ENCODE data around the gene CLDN6. TPM values are rescaled to one million over a fixed set of nuclear protein-coding genes. Genes with fewer than 3 reads are reported as not detected.

Gene CLDN6
- total RNA-seq, 2 experiments from 2014 or later = not detected

DNA sequence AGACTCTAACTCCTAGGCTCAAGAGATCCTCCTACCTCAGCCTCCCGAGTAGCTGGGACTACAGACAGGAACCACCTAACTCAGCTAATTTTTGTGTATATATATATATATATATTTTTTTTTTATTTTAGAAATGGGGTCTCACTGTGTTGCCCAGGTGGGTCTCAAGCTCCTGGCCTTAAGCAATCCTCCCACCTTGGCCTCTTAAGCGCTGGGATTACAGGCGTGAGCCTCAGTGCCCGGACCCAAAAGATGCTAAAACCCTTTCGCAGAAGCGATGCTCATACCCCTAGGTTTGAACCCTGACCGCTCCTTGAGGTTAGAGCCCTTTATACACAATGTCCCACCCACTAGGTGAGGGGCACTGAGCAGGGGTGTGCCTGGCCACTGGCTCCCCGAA lies 7.5 kb downstream of the CLDN6 start:
- intact Hi-C loops (cut with micrococcal nuclease; ENCODE audit: unreplicated experiment) = no loop called here
- BruUV-seq (replicated peaks) = no TSS peak
- Histone ChIP-seq H4K20me1 (ENCODE audit: insufficient read depth, low read length) (no peaks in the 10 kb centered on the region), H3K4me2 (ENCODE audit: low read length) (no peak overlapping the region), H3K79me2 (ENCODE audit: insufficient read depth, low read depth, low read length) (no peaks in the 10 kb centered on the region), H3K9me2 (ENCODE audit: insufficient read depth, low read length) (no peaks in the 10 kb centered on the region), H2AFZ (ENCODE audit: low read length) (no peak overlapping the region), H3K27ac (ENCODE audit: low read depth, low read length, poor library complexity, severe bottlenecking) (no peak overlapping the region), H3K9me3 (ENCODE audit: low read length) (no peaks in the 10 kb centered on the region), H3K4me3 (ENCODE audit: low read depth, low read length, poor library complexity, severe bottlenecking) (no peak overlapping the region), H3K36me3 (ENCODE audit: insufficient read depth, low read length) (no peaks in the 10 kb centered on the region), H3K4me1 (ENCODE audit: insufficient read depth, low read length, poor library complexity, severe bottlenecking) (peaks cover 19% of the 10 kb centered on the region)
- CTCF ChIA-PET (ENCODE audit: unreplicated experiment) = no interaction called here
- POLR2A ChIA-PET = interaction anchor here (0.7 kb wide), 1 partner anchor 10 kb away, joined by 3 read pairs; the partner anchor contains the start of gene TNFRSF12A
- TF ChIP-seq EZH2phosphoT487 (IDR thresholded peaks at IDR 0.05; ENCODE audit: borderline replicate concordance, low read depth, low read length) = no peak
- TF ChIP-seq, protein P1, sequence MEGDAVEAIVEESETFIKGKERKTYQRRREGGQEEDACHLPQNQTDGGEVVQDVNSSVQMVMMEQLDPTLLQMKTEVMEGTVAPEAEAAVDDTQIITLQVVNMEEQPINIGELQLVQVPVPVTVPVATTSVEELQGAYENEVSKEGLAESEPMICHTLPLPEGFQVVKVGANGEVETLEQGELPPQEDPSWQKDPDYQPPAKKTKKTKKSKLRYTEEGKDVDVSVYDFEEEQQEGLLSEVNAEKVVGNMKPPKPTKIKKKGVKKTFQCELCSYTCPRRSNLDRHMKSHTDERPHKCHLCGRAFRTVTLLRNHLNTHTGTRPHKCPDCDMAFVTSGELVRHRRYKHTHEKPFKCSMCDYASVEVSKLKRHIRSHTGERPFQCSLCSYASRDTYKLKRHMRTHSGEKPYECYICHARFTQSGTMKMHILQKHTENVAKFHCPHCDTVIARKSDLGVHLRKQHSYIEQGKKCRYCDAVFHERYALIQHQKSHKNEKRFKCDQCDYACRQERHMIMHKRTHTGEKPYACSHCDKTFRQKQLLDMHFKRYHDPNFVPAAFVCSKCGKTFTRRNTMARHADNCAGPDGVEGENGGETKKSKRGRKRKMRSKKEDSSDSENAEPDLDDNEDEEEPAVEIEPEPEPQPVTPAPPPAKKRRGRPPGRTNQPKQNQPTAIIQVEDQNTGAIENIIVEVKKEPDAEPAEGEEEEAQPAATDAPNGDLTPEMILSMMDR (conservative IDR thresholded peaks at IDR 0.05; ENCODE audit: low read length) = no peak
- DNase-seq (ENCODE audit: low spot score) = no peak

DNA sequence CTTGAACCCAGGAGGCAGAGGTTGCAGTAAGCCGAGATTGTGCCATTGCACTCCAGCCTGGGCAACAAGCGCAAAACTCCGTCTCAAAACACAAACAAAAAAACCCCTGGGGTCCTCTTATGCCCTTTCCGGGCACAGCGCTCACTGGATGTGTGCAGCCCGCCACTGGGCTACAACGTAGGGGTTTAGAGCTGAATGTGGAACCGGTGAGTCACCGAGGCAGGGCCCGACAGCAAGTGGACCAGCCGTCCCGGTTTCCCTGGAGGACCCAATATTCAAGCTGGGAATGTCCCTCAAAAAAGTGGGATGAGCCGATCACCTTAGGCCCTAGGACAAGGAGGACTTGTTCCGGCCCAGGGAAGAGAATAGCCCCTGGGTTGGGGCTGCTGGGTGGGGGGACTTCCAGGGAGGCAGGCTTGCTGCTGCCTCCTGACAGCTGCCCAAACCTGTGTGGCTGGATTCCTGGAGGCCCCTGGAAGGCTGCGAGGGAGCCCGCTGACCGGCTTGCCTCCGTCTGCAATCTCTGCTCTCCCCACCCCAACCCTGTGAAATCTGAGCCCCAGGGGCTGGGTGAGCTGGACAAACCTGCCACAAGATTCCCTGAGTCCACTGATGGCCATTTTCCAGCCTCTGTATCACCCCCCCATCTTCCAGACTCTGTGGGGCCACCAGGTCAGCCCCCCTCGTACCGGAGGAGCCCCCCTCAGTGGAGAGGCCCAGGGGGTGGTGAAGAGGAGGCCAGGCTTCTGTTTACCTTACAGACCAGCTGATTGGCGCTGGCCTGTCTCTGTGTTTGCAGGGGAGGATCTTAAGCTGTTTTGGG lies 8.2 kb downstream of the CLDN6 start:
- intact Hi-C loops (cut with micrococcal nuclease; ENCODE audit: unreplicated experiment) = no loop called here
- H3K4me1 ChIP-seq (ENCODE audit: insufficient read depth, low read length, poor library complexity, severe bottlenecking) = peaks cover 22% of the 10 kb centered on the region
- DNase-seq (ENCODE audit: low spot score) = no peak
- no peaks in the 10 kb centered on the region for H3K9me2 ChIP-seq (ENCODE audit: insufficient read depth, low read length)
- no peaks in the 10 kb centered on the region for H3K9me3 ChIP-seq (ENCODE audit: low read length)
- H3K4me2 ChIP-seq (ENCODE audit: low read length) = no peak overlapping the region
- TF ChIP-seq, protein P1 (conservative IDR thresholded peaks at IDR 0.05; ENCODE audit: low read length) = no peak
- TF ChIP-seq EZH2phosphoT487 (IDR thresholded peaks at IDR 0.05; ENCODE audit: borderline replicate concordance, low read depth, low read length) = no peak
- H3K79me2 ChIP-seq (ENCODE audit: insufficient read depth, low read depth, low read length) = no peaks in the 10 kb centered on the region
- H3K27ac ChIP-seq (ENCODE audit: low read depth, low read length, poor library complexity, severe bottlenecking) = no peak overlapping the region
- H2AFZ ChIP-seq (ENCODE audit: low read length) = no peak overlapping the region
- BruUV-seq (replicated peaks) = no TSS peak
- ChIA-PET CTCF (ENCODE audit: unreplicated experiment) (no interaction called here), POLR2A (interaction anchor here (0.7 kb wide), 1 partner anchor 10 kb away, joined by 3 read pairs; the partner anchor contains the start of gene TNFRSF12A)
- H3K36me3 ChIP-seq (ENCODE audit: insufficient read depth, low read length) = no peaks in the 10 kb centered on the region
- no peak overlapping the region for H3K4me3 ChIP-seq (ENCODE audit: low read depth, low read length, poor library complexity, severe bottlenecking)
- no peaks in the 10 kb centered on the region for H4K20me1 ChIP-seq (ENCODE audit: insufficient read depth, low read length)

- CTCF ChIA-PET (ENCODE audit: unreplicated experiment) = interaction anchor here (1.0 kb wide), 1 partner anchor 19 kb away, joined by 5 read pairs; no protein-coding TSS in a partner anchor
- DNase-seq (ENCODE audit: low spot score) = no peak
- H3K9me3 ChIP-seq (ENCODE audit: low read length) = no peaks in the 10 kb centered on the region
- peaks cover 23% of the 10 kb centered on the region for H3K4me1 ChIP-seq (ENCODE audit: insufficient read depth, low read length, poor library complexity, severe bottlenecking)
- H2AFZ ChIP-seq (ENCODE audit: low read length) = no peak overlapping the region
- BruUV-seq (replicated peaks) = no TSS peak
- TF ChIP-seq EZH2phosphoT487 (IDR thresholded peaks at IDR 0.05; ENCODE audit: borderline replicate concordance, low read depth, low read length) = no peak
- TF ChIP-seq, protein P1 (conservative IDR thresholded peaks at IDR 0.05; ENCODE audit: low read length) = no peak
- intact Hi-C loops (cut with micrococcal nuclease; ENCODE audit: unreplicated experiment) = no loop called here
- H3K9me2 ChIP-seq (ENCODE audit: insufficient read depth, low read length) = no peaks in the 10 kb centered on the region
- H4K20me1 ChIP-seq (ENCODE audit: insufficient read depth, low read length) = no peaks in the 10 kb centered on the region
- no peak overlapping the region for H3K27ac ChIP-seq (ENCODE audit: low read depth, low read length, poor library complexity, severe bottlenecking)
- H3K36me3 ChIP-seq (ENCODE audit: insufficient read depth, low read length) = no peaks in the 10 kb centered on the region
- peak overlapping the region; percentile 43; the same call in 1 of the 2 replicates for H3K4me2 ChIP-seq (ENCODE audit: low read length)
- H3K79me2 ChIP-seq (ENCODE audit: insufficient read depth, low read depth, low read length) = no peaks in the 10 kb centered on the region
- POLR2A ChIA-PET = no interaction called here
- no peak overlapping the region for H3K4me3 ChIP-seq (ENCODE audit: low read depth, low read length, poor library complexity, severe bottlenecking)
These were observed 9.3 kb downstream of the CLDN6 start for GRCh38 chr16:3008690-3009037.
